ENCODE measurements around the gene PHLPP1. TPM values are rescaled to one million over a fixed set of nuclear protein-coding genes. Genes with fewer than 3 reads are reported as not detected.

The PHLPP1 gene
- total and polyA plus RNA-seq, 8 donors: 2.1 to 77.0 (median 12.5) TPM

- Histone ChIP-seq H3K36me3 (peaks cover 10 to 24% (median 19%) of the 10 kb centered on the region in 4 donors), H3K9me3 (no peaks in the 10 kb centered on the region), H3K27me3 (no peaks in the 10 kb centered on the region), H3K4me3 (no peak overlapping the region), H3K27ac (no peak overlapping the region), H3K4me1 (peaks cover 0 to 14% (median 0%) of the 10 kb centered on the region in 4 donors)
- WGBS, 5 donors: 93 to 97% (median 95%) methylated on average over 2 of the region's 2 CpGs
- TF ChIP-seq EP300 (IDR thresholded peaks at IDR 0.05) (no peak), POLR2AphosphoS5 (IDR thresholded peaks at IDR 0.05) (no peak), CTCF (IDR thresholded peaks at IDR 0.05) (no peak), POLR2A (IDR thresholded peaks at IDR 0.05) (no peak)
- no peak for DNase-seq
- intact Hi-C loops (cut with DNase I; ENCODE audit: low total_unique reads): no loop called here
Measured at GRCh38 chr18:62948788-62949187, 233.4 kb downstream of the PHLPP1 start.

GRCh38 chr18:62950246-62950645 is 234.9 kb downstream of the PHLPP1 start:
- TF ChIP-seq POLR2A (IDR thresholded peaks at IDR 0.05) (no peak), CTCF (IDR thresholded peaks at IDR 0.05) (no peak), EP300 (IDR thresholded peaks at IDR 0.05) (no peak), POLR2AphosphoS5 (IDR thresholded peaks at IDR 0.05) (no peak)
- DNase-seq: no peak
- no peaks in the 10 kb centered on the region for H3K9me3 ChIP-seq
- peaks cover 0 to 16% (median 0%) of the 10 kb centered on the region in 4 donors for H3K4me1 ChIP-seq
- H3K36me3 ChIP-seq: peaks cover 7 to 22% (median 19%) of the 10 kb centered on the region in 4 donors
- no peak overlapping the region for H3K4me3 ChIP-seq
- WGBS, 5 donors: 86 to 97% (median 91%) methylated on average over 1 of the region's 1 CpG
- intact Hi-C loops (cut with DNase I; ENCODE audit: low total_unique reads): no loop called here
- H3K27ac ChIP-seq: no peak overlapping the region
- no peaks in the 10 kb centered on the region for H3K27me3 ChIP-seq

GRCh38 chr18:62952807-62953206 is 237.5 kb downstream of the PHLPP1 start:
- H3K4me1 ChIP-seq: peaks cover 0 to 16% (median 0%) of the 10 kb centered on the region in 4 donors
- no peak for DNase-seq
- TF ChIP-seq POLR2AphosphoS5 (IDR thresholded peaks at IDR 0.05) (no peak), CTCF (IDR thresholded peaks at IDR 0.05) (no peak)
- peaks cover 0 to 7% (median 6%) of the 10 kb centered on the region in 4 donors for H3K36me3 ChIP-seq
- WGBS, 5 donors: 64 to 87% (median 78%) methylated on average over 4 of the region's 4 CpGs
- intact Hi-C loops (cut with DNase I; ENCODE audit: low total_unique reads): no loop called here
- H3K4me3 ChIP-seq: no peak overlapping the region
- no peaks in the 10 kb centered on the region for H3K27me3 ChIP-seq
- H3K27ac ChIP-seq: no peak overlapping the region
- no peaks in the 10 kb centered on the region for H3K9me3 ChIP-seq

GRCh38 chr18:62953663-62954062 is 238.3 kb downstream of the PHLPP1 start:
- Histone ChIP-seq H3K4me1 (peaks cover 0 to 16% (median 0%) of the 10 kb centered on the region in 4 donors), H3K36me3 (peaks cover 0 to 9% (median 8%) of the 10 kb centered on the region in 4 donors), H3K4me3 (no peak overlapping the region), H3K27me3 (no peaks in the 10 kb centered on the region), H3K27ac (no peak overlapping the region), H3K9me3 (no peaks in the 10 kb centered on the region)
- 36 to 54% (median 52%) methylated on average over 2 of the region's 2 CpGs for WGBS, 5 donors
- TF ChIP-seq CTCF (IDR thresholded peaks at IDR 0.05) (no peak), POLR2AphosphoS5 (IDR thresholded peaks at IDR 0.05) (no peak), POLR2A (IDR thresholded peaks at IDR 0.05) (no peak), EP300 (IDR thresholded peaks at IDR 0.05) (no peak)
- DNase-seq: no peak
- intact Hi-C loops (cut with DNase I; ENCODE audit: low total_unique reads): no loop called here

Data from stomach (tissue), 9 donors.